Measurements from ENCODE around the gene AKT1S1.

The AKT1S1 gene

GRCh38 chr19:49880162-49880869 lies 3.2 kb upstream of the AKT1S1 start:
- Histone ChIP-seq H3K4me3 (ENCODE audit: low read depth in 1 of 2, low read length in 2 of 2) (no peak overlapping the region), H3K36me3 (ENCODE audit: control insufficient read depth in 1 of 2, insufficient read depth in 2 of 2, low read length in 2 of 2) (peaks cover 48 to 74% of the 10 kb centered on the region in 2 donors), H3K9me3 (ENCODE audit: control insufficient read depth in 1 of 2, low read length in 2 of 2) (no peaks in the 10 kb centered on the region), H3K27ac (ENCODE audit: low read length) (no peak overlapping the region), H3K4me1 (ENCODE audit: control insufficient read depth in 1 of 2, insufficient read depth in 2 of 2, low read length in 2 of 2) (peaks cover 10 to 19% of the 10 kb centered on the region in 2 donors), H3K27me3 (ENCODE audit: low read depth, low read length) (no peaks in the 10 kb centered on the region)

GRCh38 chr19:49879243-49879963 lies 2.2 kb upstream of the AKT1S1 start:
- H3K36me3 ChIP-seq (ENCODE audit: control insufficient read depth in 1 of 2, insufficient read depth in 2 of 2, low read length in 2 of 2), result peaks cover 41 to 67% of the 10 kb centered on the region in 2 donors

GRCh38 chr19:49878744-49879070 lies 1.6 kb upstream of the AKT1S1 start:
- Histone ChIP-seq H3K27me3 (ENCODE audit: low read depth, low read length) (no peaks in the 10 kb centered on the region), H3K4me1 (ENCODE audit: control insufficient read depth in 1 of 2, insufficient read depth in 2 of 2, low read length in 2 of 2) (peaks cover 10 to 29% of the 10 kb centered on the region in 2 donors), H3K9me3 (ENCODE audit: control insufficient read depth in 1 of 2, low read length in 2 of 2) (no peaks in the 10 kb centered on the region), H3K36me3 (ENCODE audit: control insufficient read depth in 1 of 2, insufficient read depth in 2 of 2, low read length in 2 of 2) (peaks cover 40 to 60% of the 10 kb centered on the region in 2 donors), H3K4me3 (ENCODE audit: low read depth in 1 of 2, low read length in 2 of 2) (peak overlapping the region; percentile 92 to 93), H3K27ac (ENCODE audit: low read length) (peak overlapping the region; percentile 99)

More at GRCh38 chr19:49879243-49879963, 2.2 kb upstream of the AKT1S1 start:
- no peak overlapping the region for H3K27ac ChIP-seq (ENCODE audit: low read length)
- peaks cover 10 to 28% of the 10 kb centered on the region in 2 donors for H3K4me1 ChIP-seq (ENCODE audit: control insufficient read depth in 1 of 2, insufficient read depth in 2 of 2, low read length in 2 of 2)
- no peaks in the 10 kb centered on the region for H3K27me3 ChIP-seq (ENCODE audit: low read depth, low read length)
- H3K9me3 ChIP-seq (ENCODE audit: control insufficient read depth in 1 of 2, low read length in 2 of 2), result no peaks in the 10 kb centered on the region
- H3K4me3 ChIP-seq (ENCODE audit: low read depth in 1 of 2, low read length in 2 of 2), result no peak overlapping the region

DNA sequence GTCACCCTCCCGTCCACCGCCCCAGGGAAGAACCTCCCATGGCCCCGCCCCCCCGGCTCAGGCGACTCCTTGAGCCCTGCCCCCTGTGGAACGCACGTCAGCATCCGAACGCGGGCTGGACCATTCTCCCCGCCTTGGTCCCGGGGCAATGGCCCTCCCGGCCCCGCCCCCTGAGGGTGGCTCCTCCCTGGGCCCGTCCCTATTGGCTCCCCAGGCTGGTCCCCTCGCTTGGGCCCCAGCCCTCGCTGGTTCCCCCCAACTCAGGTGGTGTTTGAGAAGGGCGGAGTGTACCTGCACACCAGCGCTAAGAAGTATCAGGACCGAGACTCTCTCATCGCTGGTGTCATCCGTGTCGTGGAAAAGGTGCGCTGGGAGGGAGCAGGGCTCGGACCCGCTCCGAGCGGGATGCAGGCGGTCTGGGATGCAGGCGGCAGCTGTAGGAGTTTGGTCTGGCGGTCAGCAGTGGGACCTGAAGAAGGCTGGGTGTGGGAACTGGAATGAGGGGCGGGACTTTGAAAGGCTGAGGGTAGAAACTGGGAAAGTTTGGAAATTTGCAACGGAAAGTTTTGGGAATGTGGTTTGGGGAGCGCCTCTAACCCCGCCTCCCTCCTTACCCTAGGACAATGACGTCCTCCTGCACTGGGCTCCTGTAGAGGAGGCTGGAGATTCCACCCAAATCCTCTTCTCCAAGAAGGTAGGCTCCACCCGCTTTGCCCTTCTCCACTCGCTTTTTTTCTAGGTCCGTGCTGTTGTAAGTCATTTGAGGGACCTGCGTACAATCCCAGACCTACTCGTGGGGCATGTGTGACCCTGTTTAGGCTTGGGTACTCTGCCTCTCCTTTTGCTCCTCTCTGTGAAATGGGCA lies 956 bp upstream of the AKT1S1 start:
- Histone ChIP-seq H3K27ac (ENCODE audit: low read length) (peak overlapping the region; percentile 99), H3K4me1 (ENCODE audit: control insufficient read depth in 1 of 2, insufficient read depth in 2 of 2, low read length in 2 of 2) (peaks cover 10 to 29% of the 10 kb centered on the region in 2 donors), H3K36me3 (ENCODE audit: control insufficient read depth in 1 of 2, insufficient read depth in 2 of 2, low read length in 2 of 2) (peaks cover 34 to 54% of the 10 kb centered on the region in 2 donors), H3K27me3 (ENCODE audit: low read depth, low read length) (no peaks in the 10 kb centered on the region), H3K4me3 (ENCODE audit: low read depth in 1 of 2, low read length in 2 of 2) (peak overlapping the region; percentile 92 to 93), H3K9me3 (ENCODE audit: control insufficient read depth in 1 of 2, low read length in 2 of 2) (no peaks in the 10 kb centered on the region)

- Histone ChIP-seq H3K36me3 (ENCODE audit: control insufficient read depth in 1 of 2, insufficient read depth in 2 of 2, low read length in 2 of 2) (peaks cover 19 to 38% of the 10 kb centered on the region in 2 donors), H3K4me3 (ENCODE audit: low read depth in 1 of 2, low read length in 2 of 2) (peak overlapping the region; percentile 92 to 93), H3K27ac (ENCODE audit: low read length) (peak overlapping the region; percentile 99), H3K4me1 (ENCODE audit: control insufficient read depth in 1 of 2, insufficient read depth in 2 of 2, low read length in 2 of 2) (peaks cover 10 to 29% of the 10 kb centered on the region in 2 donors), H3K27me3 (ENCODE audit: low read depth, low read length) (no peaks in the 10 kb centered on the region), H3K9me3 (ENCODE audit: control insufficient read depth in 1 of 2, low read length in 2 of 2) (no peaks in the 10 kb centered on the region)
These were observed 634 bp downstream of the AKT1S1 start for GRCh38 chr19:49876422-49877019.

- H3K27ac ChIP-seq (ENCODE audit: low read length), result peak overlapping the region; percentile 99
- no peaks in the 10 kb centered on the region for H3K9me3 ChIP-seq (ENCODE audit: control insufficient read depth in 1 of 2, low read length in 2 of 2)
- H3K27me3 ChIP-seq (ENCODE audit: low read depth, low read length), result no peaks in the 10 kb centered on the region
- H3K4me1 ChIP-seq (ENCODE audit: control insufficient read depth in 1 of 2, insufficient read depth in 2 of 2, low read length in 2 of 2), result peaks cover 10 to 30% of the 10 kb centered on the region in 2 donors
- peak overlapping the region; percentile 92 to 93 for H3K4me3 ChIP-seq (ENCODE audit: low read depth in 1 of 2, low read length in 2 of 2)
- H3K36me3 ChIP-seq (ENCODE audit: control insufficient read depth in 1 of 2, insufficient read depth in 2 of 2, low read length in 2 of 2), result peaks cover 13 to 33% of the 10 kb centered on the region in 2 donors
These were observed 1.2 kb downstream of the AKT1S1 start for GRCh38 chr19:49875857-49876421.

DNA sequence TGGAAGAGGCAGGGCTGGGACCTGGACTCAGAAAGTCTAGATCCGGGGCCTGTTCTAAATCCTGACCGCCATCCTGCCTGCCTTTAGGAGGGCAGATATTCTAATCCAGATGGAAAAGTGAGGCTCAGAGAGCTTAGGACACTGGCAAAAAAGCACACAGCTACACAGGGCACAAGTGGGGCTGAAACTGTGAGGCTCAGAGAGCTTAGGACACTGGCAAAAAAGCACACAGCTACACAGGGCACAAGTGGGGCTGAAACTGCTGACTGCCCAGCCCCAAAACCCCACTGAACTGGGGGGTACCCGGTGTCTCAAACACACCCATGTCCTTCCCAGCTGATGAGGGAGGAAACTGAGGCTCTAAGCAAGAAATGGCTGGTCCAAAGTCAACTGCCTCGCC lies 2.0 kb downstream of the AKT1S1 start:
- Histone ChIP-seq H3K4me3 (ENCODE audit: low read depth in 1 of 2, low read length in 2 of 2) (peak overlapping the region; percentile 92 to 93), H3K27me3 (ENCODE audit: low read depth, low read length) (no peaks in the 10 kb centered on the region), H3K36me3 (ENCODE audit: control insufficient read depth in 1 of 2, insufficient read depth in 2 of 2, low read length in 2 of 2) (peaks cover 6 to 25% of the 10 kb centered on the region in 2 donors), H3K4me1 (ENCODE audit: control insufficient read depth in 1 of 2, insufficient read depth in 2 of 2, low read length in 2 of 2) (peaks cover 14 to 37% of the 10 kb centered on the region in 2 donors), H3K27ac (ENCODE audit: low read length) (no peak overlapping the region), H3K9me3 (ENCODE audit: control insufficient read depth in 1 of 2, low read length in 2 of 2) (no peaks in the 10 kb centered on the region)

DNA sequence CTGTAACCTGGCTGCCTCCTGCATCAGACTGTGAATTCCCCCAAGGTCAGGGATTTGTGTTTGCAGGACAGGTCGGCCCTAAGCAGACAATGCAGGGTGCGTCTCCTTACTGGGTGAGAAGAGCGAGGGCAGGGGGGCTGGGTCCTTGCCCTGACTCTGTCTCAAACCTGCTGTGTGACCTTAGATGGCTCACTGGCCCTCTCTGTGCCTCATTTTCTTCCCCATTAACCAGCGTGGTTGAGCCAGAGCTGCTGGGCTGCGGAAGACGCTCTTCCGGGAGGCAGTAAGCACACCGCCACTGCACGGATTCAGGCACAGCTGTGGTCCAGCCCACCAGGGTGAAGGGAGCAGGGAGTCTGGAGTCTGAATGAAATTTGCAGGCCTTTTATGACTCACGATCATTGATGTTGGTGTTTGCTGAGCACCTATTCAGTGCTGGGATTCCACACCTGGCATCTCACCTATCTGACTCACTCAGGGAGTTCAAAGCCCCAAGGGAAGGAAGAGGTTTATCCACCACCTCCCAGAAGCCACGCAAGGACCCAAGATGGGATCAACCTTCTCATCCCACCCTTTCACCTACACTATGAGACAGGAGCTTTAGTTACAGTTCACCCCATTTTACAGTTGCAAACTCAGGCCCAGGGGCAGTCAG lies 2.5 kb downstream of the AKT1S1 start:
- Histone ChIP-seq H3K9me3 (ENCODE audit: control insufficient read depth in 1 of 2, low read length in 2 of 2) (no peaks in the 10 kb centered on the region), H3K36me3 (ENCODE audit: control insufficient read depth in 1 of 2, insufficient read depth in 2 of 2, low read length in 2 of 2) (peaks cover 5 to 21% of the 10 kb centered on the region in 2 donors), H3K4me1 (ENCODE audit: control insufficient read depth in 1 of 2, insufficient read depth in 2 of 2, low read length in 2 of 2) (peaks cover 16 to 41% of the 10 kb centered on the region in 2 donors), H3K4me3 (ENCODE audit: low read depth in 1 of 2, low read length in 2 of 2) (no peak overlapping the region), H3K27me3 (ENCODE audit: low read depth, low read length) (no peaks in the 10 kb centered on the region), H3K27ac (ENCODE audit: low read length) (no peak overlapping the region)

GRCh38 chr19:49873834-49874233 lies 3.3 kb downstream of the AKT1S1 start:
- Histone ChIP-seq H3K9me3 (ENCODE audit: control insufficient read depth in 1 of 2, low read length in 2 of 2) (no peaks in the 10 kb centered on the region), H3K36me3 (ENCODE audit: control insufficient read depth in 1 of 2, insufficient read depth in 2 of 2, low read length in 2 of 2) (peaks cover 5 to 13% of the 10 kb centered on the region in 2 donors), H3K27me3 (ENCODE audit: low read depth, low read length) (no peaks in the 10 kb centered on the region), H3K4me1 (ENCODE audit: control insufficient read depth in 1 of 2, insufficient read depth in 2 of 2, low read length in 2 of 2) (peaks cover 16 to 42% of the 10 kb centered on the region in 2 donors), H3K4me3 (ENCODE audit: low read depth in 1 of 2, low read length in 2 of 2) (no peak overlapping the region), H3K27ac (ENCODE audit: low read length) (no peak overlapping the region)

GRCh38 chr19:49873129-49873521 lies 4.0 kb downstream of the AKT1S1 start:
- Histone ChIP-seq H3K9me3 (ENCODE audit: control insufficient read depth in 1 of 2, low read length in 2 of 2) (no peaks in the 10 kb centered on the region), H3K27me3 (ENCODE audit: low read depth, low read length) (no peaks in the 10 kb centered on the region), H3K36me3 (ENCODE audit: control insufficient read depth in 1 of 2, insufficient read depth in 2 of 2, low read length in 2 of 2) (peaks cover 5 to 12% of the 10 kb centered on the region in 2 donors), H3K4me3 (ENCODE audit: low read depth in 1 of 2, low read length in 2 of 2) (no peak overlapping the region), H3K4me1 (ENCODE audit: control insufficient read depth in 1 of 2, insufficient read depth in 2 of 2, low read length in 2 of 2) (peaks cover 11 to 35% of the 10 kb centered on the region in 2 donors), H3K27ac (ENCODE audit: low read length) (no peak overlapping the region)

All from muscle layer of duodenum (tissue), 2 donors.